ENCODE measurements around the gene STX2.
A peak's percentile ranks its signal among the peaks of the same experiment; 100 is the strongest.
"Not testable (repeated sequence)": the region's sequence is repeated elsewhere in the genome, so short reads cannot be mapped to it uniquely, and the experiment has no call there.

The STX2 gene

DNA sequence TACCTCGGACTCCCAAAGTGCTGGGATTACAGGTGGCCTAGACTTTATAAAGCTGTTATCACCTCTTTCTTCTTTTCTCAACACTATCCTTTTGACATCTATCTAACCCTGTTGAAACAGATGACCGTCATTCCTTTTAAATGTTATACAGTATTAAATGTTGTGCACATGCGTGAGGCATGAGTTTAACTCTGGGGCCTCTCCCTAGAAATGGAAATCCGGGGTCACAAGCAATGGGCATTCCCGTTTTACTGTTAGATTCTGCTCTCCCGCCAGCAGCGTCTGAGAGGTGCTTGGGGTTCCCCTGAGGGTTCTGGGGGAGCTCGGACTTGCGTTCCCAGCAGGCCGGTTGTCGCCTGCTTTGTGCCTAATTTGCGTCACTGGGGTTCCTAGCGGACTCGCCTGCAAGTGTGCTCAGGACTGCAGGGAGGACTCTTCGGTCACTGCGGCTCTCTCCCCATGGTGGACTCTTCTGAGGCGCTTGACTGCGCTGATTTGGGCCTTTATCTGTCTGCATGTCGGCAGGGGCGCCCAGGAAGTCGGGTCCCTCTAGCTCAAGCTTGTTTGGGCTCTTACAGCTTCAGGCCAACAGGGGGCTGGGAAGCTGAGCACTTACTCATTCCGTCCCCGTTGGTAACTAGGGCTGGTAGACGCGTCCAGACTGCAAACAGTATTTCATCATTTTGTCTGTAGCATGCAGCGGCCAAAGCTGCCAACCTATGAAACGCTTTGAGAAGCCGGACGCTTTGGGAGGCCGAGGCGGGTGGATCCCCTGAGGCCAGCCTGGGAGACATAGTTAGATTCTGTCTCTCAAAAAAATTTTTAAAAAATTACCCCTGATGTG is 31.6 kb upstream of the STX2 start:
- 75% methylated on average over 30 of the region's 31 CpGs for WGBS (ENCODE audit: insufficient coverage)
- ChIA-PET CTCF (interaction anchor here (0.7 kb wide), 1 partner anchor 280 kb away, joined by 3 read pairs; no protein-coding TSS in a partner anchor), POLR2A (no interaction called here)
- Histone ChIP-seq H3K36me3 (ENCODE audit: control insufficient read depth in 4 of 4, insufficient read depth in 4 of 4, low read length in 3 of 4) (peaks cover 2 to 32% (median 20%) of the 10 kb centered on the region in 4 experiments), H3K9me3 (ENCODE audit: control extremely low read depth in 1 of 5, control insufficient read depth in 4 of 5, insufficient read depth in 2 of 5, low read depth in 1 of 5, low read length in 4 of 5) (no peaks in the 10 kb centered on the region), H3K4me3 (ENCODE audit: control insufficient read depth in 1 of 7, extremely low read depth in 1 of 7, insufficient read depth in 4 of 7, low read depth in 2 of 7, low read length in 6 of 7) (peak overlapping the region in 6 of 7 experiments; percentile 18 to 94 (median 75)), H3K4me1 (ENCODE audit: control extremely low read depth in 1 of 4, control insufficient read depth in 4 of 4, insufficient read depth in 4 of 4, low read length in 3 of 4) (peaks cover 10 to 34% (median 19%) of the 10 kb centered on the region in 4 experiments), H3K27ac (ENCODE audit: insufficient read depth in 1 of 2, low read depth in 1 of 2, low read length in 2 of 2, poor library complexity in 1 of 2, severe bottlenecking in 2 of 2) (peak overlapping the region in 1 of 2 experiments; percentile 73), H3K27me3 (replicated peaks in 2 of 5; ENCODE audit: control insufficient read depth in 4 of 5, insufficient read depth in 5 of 5, low read length in 4 of 5) (no peaks in the 10 kb centered on the region)
- DNase-seq = peak; percentile 80 to 87 (median 85)

- DNase-seq = no peak
- peaks cover 6 to 19% (median 16%) of the 10 kb centered on the region in 4 experiments for H3K4me1 ChIP-seq (ENCODE audit: control extremely low read depth in 1 of 4, control insufficient read depth in 4 of 4, insufficient read depth in 4 of 4, low read length in 3 of 4)
- H3K4me3 ChIP-seq (ENCODE audit: control insufficient read depth in 1 of 7, extremely low read depth in 1 of 7, insufficient read depth in 4 of 7, low read depth in 2 of 7, low read length in 6 of 7) = no peak overlapping the region
- ChIA-PET CTCF (interaction anchor here (1.5 kb wide), 1 partner anchor 25 kb away, joined by 3 read pairs; no protein-coding TSS in a partner anchor), POLR2A (no interaction called here)
- H3K27me3 ChIP-seq (replicated peaks in 2 of 5; ENCODE audit: control insufficient read depth in 4 of 5, insufficient read depth in 5 of 5, low read length in 4 of 5) = no peaks in the 10 kb centered on the region
- no peaks in the 10 kb centered on the region for H3K9me3 ChIP-seq (ENCODE audit: control extremely low read depth in 1 of 5, control insufficient read depth in 4 of 5, insufficient read depth in 2 of 5, low read depth in 1 of 5, low read length in 4 of 5)
- 47% methylated on average over 3 of the region's 4 CpGs for WGBS (ENCODE audit: insufficient coverage)
- H3K36me3 ChIP-seq (ENCODE audit: control insufficient read depth in 4 of 4, insufficient read depth in 4 of 4, low read length in 3 of 4) = peaks cover 0 to 9% (median 1%) of the 10 kb centered on the region in 4 experiments
- H3K27ac ChIP-seq (ENCODE audit: insufficient read depth in 1 of 2, low read depth in 1 of 2, low read length in 2 of 2, poor library complexity in 1 of 2, severe bottlenecking in 2 of 2) = no peak overlapping the region
These were observed 29.4 kb upstream of the STX2 start for GRCh38 chr12:130868412-130868811.

DNA sequence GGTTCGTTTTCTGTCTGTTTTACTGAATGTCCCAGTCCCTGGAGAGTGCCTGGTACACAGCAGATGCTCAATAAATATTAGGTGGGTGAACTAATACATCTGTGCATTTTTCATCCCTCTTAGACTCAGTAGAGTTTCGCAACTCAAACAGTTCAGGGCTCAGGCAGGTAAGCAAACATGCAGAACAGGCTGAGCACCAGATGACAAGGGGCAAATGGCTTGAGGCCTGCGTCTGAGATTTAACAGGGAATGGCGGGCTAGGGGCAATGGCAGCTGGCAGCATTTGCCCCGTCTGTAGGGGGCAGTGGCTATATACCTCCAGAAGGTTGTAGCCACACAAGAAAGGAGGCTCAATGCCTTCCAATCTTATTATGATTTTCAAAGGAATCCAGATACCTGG is 24.2 kb upstream of the STX2 start:
- POLR2A ChIA-PET = interaction anchor here (0.6 kb wide), 1 partner anchor 104 kb away, joined by 3 read pairs; no protein-coding TSS in a partner anchor
- Histone ChIP-seq H3K4me1 (ENCODE audit: control extremely low read depth in 1 of 4, control insufficient read depth in 4 of 4, insufficient read depth in 4 of 4, low read length in 3 of 4) (no peaks in the 10 kb centered on the region), H3K27ac (ENCODE audit: insufficient read depth in 1 of 2, low read depth in 1 of 2, low read length in 2 of 2, poor library complexity in 1 of 2, severe bottlenecking in 2 of 2) (no peak overlapping the region), H3K9me3 (ENCODE audit: control extremely low read depth in 1 of 5, control insufficient read depth in 4 of 5, insufficient read depth in 2 of 5, low read depth in 1 of 5, low read length in 4 of 5) (peaks cover 0 to 2% (median 0%) of the 10 kb centered on the region in 5 experiments), H3K4me3 (ENCODE audit: control insufficient read depth in 1 of 7, extremely low read depth in 1 of 7, insufficient read depth in 4 of 7, low read depth in 2 of 7, low read length in 6 of 7) (no peak overlapping the region), H3K36me3 (ENCODE audit: control insufficient read depth in 4 of 4, insufficient read depth in 4 of 4, low read length in 3 of 4) (no peaks in the 10 kb centered on the region), H3K27me3 (replicated peaks in 2 of 5; ENCODE audit: control insufficient read depth in 4 of 5, insufficient read depth in 5 of 5, low read length in 4 of 5) (no peaks in the 10 kb centered on the region)
- 97% methylated on average over 3 of the region's 5 CpGs for WGBS (ENCODE audit: insufficient coverage)
- no peak for DNase-seq
- CTCF ChIA-PET = no interaction called here

GRCh38 chr12:130862771-130863170 is 23.7 kb upstream of the STX2 start:
- WGBS (ENCODE audit: insufficient coverage) = 93% methylated on average over 5 of the region's 8 CpGs
- CTCF ChIA-PET = interaction anchor here (0.9 kb wide), 1 partner anchor 54 kb away, joined by 3 read pairs; no protein-coding TSS in a partner anchor

DNA sequence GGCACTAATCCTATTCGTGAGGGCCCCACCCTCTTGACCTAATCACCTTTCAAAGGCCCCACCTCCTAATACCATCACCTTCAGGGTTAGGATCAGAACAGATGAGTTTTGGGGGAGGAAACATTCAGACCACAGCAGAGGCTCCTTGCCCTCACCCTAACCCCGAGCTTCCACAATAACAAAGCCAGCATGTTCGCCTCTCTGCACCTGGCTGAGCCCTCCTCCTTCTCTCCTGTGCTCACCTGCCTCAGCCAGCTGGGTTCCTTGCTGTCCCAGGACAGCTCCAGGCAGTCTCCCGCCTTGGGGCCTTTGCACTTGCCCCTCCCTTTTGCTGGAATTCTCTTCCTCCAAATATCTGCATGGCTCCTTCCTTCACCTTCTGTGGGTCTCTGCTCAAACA is 23.1 kb upstream of the STX2 start:
- no peaks in the 10 kb centered on the region for H3K36me3 ChIP-seq (ENCODE audit: control insufficient read depth in 4 of 4, insufficient read depth in 4 of 4, low read length in 3 of 4)
- 94% methylated on average over 3 of the region's 4 CpGs for WGBS (ENCODE audit: insufficient coverage)
- H3K9me3 ChIP-seq (ENCODE audit: control extremely low read depth in 1 of 5, control insufficient read depth in 4 of 5, insufficient read depth in 2 of 5, low read depth in 1 of 5, low read length in 4 of 5) = peaks cover 0 to 8% (median 2%) of the 10 kb centered on the region in 5 experiments
- H3K4me3 ChIP-seq (ENCODE audit: control insufficient read depth in 1 of 7, extremely low read depth in 1 of 7, insufficient read depth in 4 of 7, low read depth in 2 of 7, low read length in 6 of 7) = no peak overlapping the region
- no peaks in the 10 kb centered on the region for H3K4me1 ChIP-seq (ENCODE audit: control extremely low read depth in 1 of 4, control insufficient read depth in 4 of 4, insufficient read depth in 4 of 4, low read length in 3 of 4)
- POLR2A ChIA-PET = no interaction called here
- H3K27ac ChIP-seq (ENCODE audit: insufficient read depth in 1 of 2, low read depth in 1 of 2, low read length in 2 of 2, poor library complexity in 1 of 2, severe bottlenecking in 2 of 2) = no peak overlapping the region
- peaks cover 0 to under 1% (median 0%) of the 10 kb centered on the region in 5 experiments for H3K27me3 ChIP-seq (replicated peaks in 2 of 5; ENCODE audit: control insufficient read depth in 4 of 5, insufficient read depth in 5 of 5, low read length in 4 of 5)
- DNase-seq = no peak
- CTCF ChIA-PET = interaction anchor here (0.9 kb wide), 1 partner anchor 54 kb away, joined by 3 read pairs; no protein-coding TSS in a partner anchor

More at GRCh38 chr12:130862771-130863170, 23.7 kb upstream of the STX2 start:
- not testable (repeated sequence) for H3K9me3 ChIP-seq (ENCODE audit: control extremely low read depth in 1 of 5, control insufficient read depth in 4 of 5, insufficient read depth in 2 of 5, low read depth in 1 of 5, low read length in 4 of 5); DNase-seq; H3K27ac ChIP-seq (ENCODE audit: insufficient read depth in 1 of 2, low read depth in 1 of 2, low read length in 2 of 2, poor library complexity in 1 of 2, severe bottlenecking in 2 of 2); H3K27me3 ChIP-seq (replicated peaks in 2 of 5; ENCODE audit: control insufficient read depth in 4 of 5, insufficient read depth in 5 of 5, low read length in 4 of 5); H3K4me3 ChIP-seq (ENCODE audit: control insufficient read depth in 1 of 7, extremely low read depth in 1 of 7, insufficient read depth in 4 of 7, low read depth in 2 of 7, low read length in 6 of 7); H3K36me3 ChIP-seq (ENCODE audit: control insufficient read depth in 4 of 4, insufficient read depth in 4 of 4, low read length in 3 of 4); H3K4me1 ChIP-seq (ENCODE audit: control extremely low read depth in 1 of 4, control insufficient read depth in 4 of 4, insufficient read depth in 4 of 4, low read length in 3 of 4)
- POLR2A ChIA-PET = interaction anchor here (0.6 kb wide), 1 partner anchor 104 kb away, joined by 3 read pairs; no protein-coding TSS in a partner anchor

GRCh38 chr12:130860311-130860710 is 21.3 kb upstream of the STX2 start:
- Histone ChIP-seq H3K27me3 (replicated peaks in 2 of 5; ENCODE audit: control insufficient read depth in 4 of 5, insufficient read depth in 5 of 5, low read length in 4 of 5) (peaks cover 0 to 7% (median 2%) of the 10 kb centered on the region in 5 experiments), H3K4me3 (ENCODE audit: control insufficient read depth in 1 of 7, extremely low read depth in 1 of 7, insufficient read depth in 4 of 7, low read depth in 2 of 7, low read length in 6 of 7) (no peak overlapping the region), H3K4me1 (ENCODE audit: control extremely low read depth in 1 of 4, control insufficient read depth in 4 of 4, insufficient read depth in 4 of 4, low read length in 3 of 4) (no peaks in the 10 kb centered on the region), H3K27ac (ENCODE audit: insufficient read depth in 1 of 2, low read depth in 1 of 2, low read length in 2 of 2, poor library complexity in 1 of 2, severe bottlenecking in 2 of 2) (no peak overlapping the region), H3K36me3 (ENCODE audit: control insufficient read depth in 4 of 4, insufficient read depth in 4 of 4, low read length in 3 of 4) (no peaks in the 10 kb centered on the region), H3K9me3 (ENCODE audit: control extremely low read depth in 1 of 5, control insufficient read depth in 4 of 5, insufficient read depth in 2 of 5, low read depth in 1 of 5, low read length in 4 of 5) (peaks cover 0 to 12% (median 6%) of the 10 kb centered on the region in 5 experiments)
- ChIA-PET POLR2A (no interaction called here), CTCF (no interaction called here)
- DNase-seq = no peak
- 92% methylated on average over 6 of the region's 9 CpGs for WGBS (ENCODE audit: insufficient coverage)

GRCh38 chr12:130859161-130859560 is 20.1 kb upstream of the STX2 start:
- H3K27me3 ChIP-seq (replicated peaks in 2 of 5; ENCODE audit: control insufficient read depth in 4 of 5, insufficient read depth in 5 of 5, low read length in 4 of 5) = peaks cover 0 to 15% (median 2%) of the 10 kb centered on the region in 5 experiments
- CTCF ChIA-PET = no interaction called here
- 100% methylated on average over 1 of the region's 6 CpGs for WGBS (ENCODE audit: insufficient coverage)

More at GRCh38 chr12:130859161-130859560, 20.1 kb upstream of the STX2 start:
- no peak overlapping the region for H3K27ac ChIP-seq (ENCODE audit: insufficient read depth in 1 of 2, low read depth in 1 of 2, low read length in 2 of 2, poor library complexity in 1 of 2, severe bottlenecking in 2 of 2)
- DNase-seq = no peak
- H3K9me3 ChIP-seq (ENCODE audit: control extremely low read depth in 1 of 5, control insufficient read depth in 4 of 5, insufficient read depth in 2 of 5, low read depth in 1 of 5, low read length in 4 of 5) = peaks cover 0 to 12% (median 6%) of the 10 kb centered on the region in 5 experiments
- POLR2A ChIA-PET = no interaction called here
- H3K36me3 ChIP-seq (ENCODE audit: control insufficient read depth in 4 of 4, insufficient read depth in 4 of 4, low read length in 3 of 4) = no peaks in the 10 kb centered on the region
- H3K4me3 ChIP-seq (ENCODE audit: control insufficient read depth in 1 of 7, extremely low read depth in 1 of 7, insufficient read depth in 4 of 7, low read depth in 2 of 7, low read length in 6 of 7) = no peak overlapping the region
- no peaks in the 10 kb centered on the region for H3K4me1 ChIP-seq (ENCODE audit: control extremely low read depth in 1 of 4, control insufficient read depth in 4 of 4, insufficient read depth in 4 of 4, low read length in 3 of 4)

Data from common myeloid progenitor, CD34-positive (primary cell).